HepG2 (cell line): ENCODE results near the gene FAM161A. TPM values are rescaled to one million over a fixed set of nuclear protein-coding genes. Genes with fewer than 3 reads are reported as not detected.

Experiments
- AGO2 ChIP-seq: fragments of 200-400 bp; formaldehyde crosslinking; optimal IDR thresholded peaks from 2 replicates; pipeline ENCODE3; 2017; ENCODE audit warnings: mild to moderate bottlenecking, low read depth, low read length, moderate library complexity
- DRAP1 ChIP-seq: IDR thresholded peaks from 2 replicates; pipeline ENCODE4 v1.6.1; 2016; ENCODE audit warnings: missing genetic modification reagents, missing compliant biosample characterization
- EED ChIP-seq: sonication (generic); formaldehyde crosslinking; IDR thresholded peaks from 2 replicates; pipeline ENCODE4 v1.5.0; 2020; ENCODE audit warnings: mild to moderate bottlenecking, missing genetic modification reagents
- IKZF5 ChIP-seq: IDR thresholded peaks from 2 replicates; pipeline ENCODE4 v1.6.1; 2018; ENCODE audit warnings: missing genetic modification reagents, mild to moderate bottlenecking, missing compliant biosample characterization
- LRRFIP1 ChIP-seq: sonication (generic); formaldehyde crosslinking; conservative IDR thresholded peaks from 2 replicates; pipeline ENCODE4 v1.4.0; 2020; ENCODE audit warnings: missing genetic modification reagents
- PAX8 ChIP-seq: sonication (generic); formaldehyde crosslinking; IDR thresholded peaks from 2 replicates; pipeline ENCODE4 v1.8.0; 2022; ENCODE audit warnings: mild to moderate bottlenecking, missing genetic modification reagents, borderline replicate concordance
- ZFP1 ChIP-seq: IDR thresholded peaks from 2 replicates; pipeline ENCODE4 v1.6.1; 2016
- ZKSCAN8 ChIP-seq: IDR thresholded peaks from 2 replicates; pipeline ENCODE4 v1.6.1; 2016; ENCODE audit warnings: borderline replicate concordance, missing genetic modification reagents, missing compliant biosample characterization
- ZNF367 ChIP-seq: sonication (generic); formaldehyde crosslinking; IDR thresholded peaks from 2 replicates; pipeline ENCODE4 v1.4.0; 2020; ENCODE audit warnings: missing genetic modification reagents, borderline replicate concordance
- ZNF607 ChIP-seq: sonication (generic); formaldehyde crosslinking; IDR thresholded peaks from 2 replicates; pipeline ENCODE4 v1.5.1; 2020; ENCODE audit warnings: missing genetic modification reagents, mild to moderate bottlenecking, borderline replicate concordance
- ZNF883 ChIP-seq: sonication (generic); formaldehyde crosslinking; IDR thresholded peaks from 2 replicates; pipeline ENCODE4 v1.5.1; 2020; ENCODE audit warnings: mild to moderate bottlenecking, missing genetic modification reagents; ENCODE audit errors: not compliant biosample characterization
- polyA plus RNA-seq, 8 experiments: library from polyadenylated mRNA; depleted of rRNA in 3 of 8; stranded (reverse) in 7 of 8; unstranded in 1 of 8; fragments of >200 nt; fragmentation: Illumina TruSeq in 4 of 8; extraction: Trizol in 4 of 8; gene quantifications; 2 replicates each; pipeline versions ENCODE4 v1.2.1 to v1.2.3, GENCODE V29; 2011 to 2016; ENCODE audit warnings: low read depth in 4 of 8, missing spikeins in 1 of 8, mixed read lengths in 1 of 8; ENCODE audit not compliant: insufficient read depth in 1 of 8
- total RNA-seq, 5 experiments: library from RNA; depleted of rRNA; stranded (reverse); fragments of >200 nt; fragmentation: Illumina TruSeq; extraction: Trizol; gene quantifications; 2 replicates each; pipeline ENCODE4 v1.2.3, GENCODE V29; 2016; ENCODE audit warnings: low read depth in 1 of 5
- TF ChIP-seq, protein P1 (sequence below), 2 experiments: sonication (generic) in 1 of 2; formaldehyde crosslinking in 1 of 2; IDR thresholded peaks; 2 replicates each; pipeline versions ENCODE4 v1.6.1 to v1.9.0; 2014 to 2022; ENCODE audit warnings: antibody characterized with exemption in 1 of 2, borderline replicate concordance in 1 of 2, inconsistent platforms in 1 of 2, low read depth in 1 of 2, missing genetic modification reagents in 1 of 2
- TF ChIP-seq, protein P2 (sequence below): sonication (generic); formaldehyde crosslinking; IDR thresholded peaks from 2 replicates; pipeline ENCODE4 v1.4.0; 2020; ENCODE audit warnings: mild to moderate bottlenecking, missing genetic modification reagents

FAM161A gene
- total and polyA plus RNA-seq, 2 of the 13 experiments (the other 11 are each of a cell fraction or from before 2014, with no cell fraction given): 2.7 to 3.4 TPM

- TF ChIP-seq LRRFIP1 (CRISPR knock-in tag): no peak; the same call in 1 of the 2 replicates
- no peak for TF ChIP-seq ZNF367
- 0 out of 2 replicates have a peak, but pooled peaks have one; percentile 10 for TF ChIP-seq ZKSCAN8 (CRISPR knock-in tag)
- TF ChIP-seq, protein P1, sequence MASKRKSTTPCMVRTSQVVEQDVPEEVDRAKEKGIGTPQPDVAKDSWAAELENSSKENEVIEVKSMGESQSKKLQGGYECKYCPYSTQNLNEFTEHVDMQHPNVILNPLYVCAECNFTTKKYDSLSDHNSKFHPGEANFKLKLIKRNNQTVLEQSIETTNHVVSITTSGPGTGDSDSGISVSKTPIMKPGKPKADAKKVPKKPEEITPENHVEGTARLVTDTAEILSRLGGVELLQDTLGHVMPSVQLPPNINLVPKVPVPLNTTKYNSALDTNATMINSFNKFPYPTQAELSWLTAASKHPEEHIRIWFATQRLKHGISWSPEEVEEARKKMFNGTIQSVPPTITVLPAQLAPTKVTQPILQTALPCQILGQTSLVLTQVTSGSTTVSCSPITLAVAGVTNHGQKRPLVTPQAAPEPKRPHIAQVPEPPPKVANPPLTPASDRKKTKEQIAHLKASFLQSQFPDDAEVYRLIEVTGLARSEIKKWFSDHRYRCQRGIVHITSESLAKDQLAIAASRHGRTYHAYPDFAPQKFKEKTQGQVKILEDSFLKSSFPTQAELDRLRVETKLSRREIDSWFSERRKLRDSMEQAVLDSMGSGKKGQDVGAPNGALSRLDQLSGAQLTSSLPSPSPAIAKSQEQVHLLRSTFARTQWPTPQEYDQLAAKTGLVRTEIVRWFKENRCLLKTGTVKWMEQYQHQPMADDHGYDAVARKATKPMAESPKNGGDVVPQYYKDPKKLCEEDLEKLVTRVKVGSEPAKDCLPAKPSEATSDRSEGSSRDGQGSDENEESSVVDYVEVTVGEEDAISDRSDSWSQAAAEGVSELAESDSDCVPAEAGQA (IDR thresholded peaks at IDR 0.05; ENCODE audit: low read depth): peak; percentile 16; the same call in 1 of the 2 replicates
- TF ChIP-seq, protein P1 (CRISPR knock-in tag; IDR thresholded peaks at IDR 0.05; ENCODE audit: borderline replicate concordance): no peak
- TF ChIP-seq, protein P2, sequence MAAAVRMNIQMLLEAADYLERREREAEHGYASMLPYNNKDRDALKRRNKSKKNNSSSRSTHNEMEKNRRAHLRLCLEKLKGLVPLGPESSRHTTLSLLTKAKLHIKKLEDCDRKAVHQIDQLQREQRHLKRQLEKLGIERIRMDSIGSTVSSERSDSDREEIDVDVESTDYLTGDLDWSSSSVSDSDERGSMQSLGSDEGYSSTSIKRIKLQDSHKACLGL (CRISPR knock-in tag): no peak; the same call in none of the 2 replicates
- no peak for TF ChIP-seq PAX8 (CRISPR knock-in tag)
- 0 out of 2 replicates have a peak, but pooled peaks have one; percentile 61 for TF ChIP-seq ZFP1
- peak; percentile 53; the same call in 1 of the 2 replicates for TF ChIP-seq ZNF607
- TF ChIP-seq EED: 0 out of 2 replicates have a peak, but pooled peaks have one; percentile 75
- peak; percentile 50 for TF ChIP-seq AGO2
- TF ChIP-seq DRAP1: 0 out of 2 replicates have a peak, but pooled peaks have one; percentile 19
- peak; percentile 90 for TF ChIP-seq ZNF883 (CRISPR knock-in tag)
- TF ChIP-seq IKZF5 (CRISPR knock-in tag): no peak; the same call in 1 of the 2 replicates
These were observed at the start of gene FAM161A (continued) for GRCh38 chr2:61853847-61854563.
